Suprapubic skin (tissue), 4 donors: ENCODE results near the gene EFR3B.

Experiments used
- POLR2A ChIP-seq, 2 donors: fragments of 450-650 bp; IDR thresholded peaks; one replicate each; pipeline ENCODE4 v1.6.1; 2017; ENCODE audit warnings: antibody characterized with exemption in 2 of 2, mild to moderate bottlenecking in 2 of 2, moderate library complexity in 2 of 2
- POLR2AphosphoS5 ChIP-seq, 3 donors: sonication (generic); formaldehyde crosslinking; IDR thresholded peaks; one replicate each; pipeline ENCODE4 v1.6.1; 2017; ENCODE audit warnings: antibody characterized with exemption in 3 of 3
- TF ChIP-seq, protein P1 (sequence below), 2 donors: fragments of 200-600 bp in 1 of 2; fragments of 450-650 bp in 1 of 2; sonication (generic) in 1 of 2; IDR thresholded peaks; one replicate each; pipeline ENCODE4 v1.5.1; 2016 to 2019; ENCODE audit warnings: antibody characterized with exemption in 2 of 2, mild to moderate bottlenecking in 1 of 2, moderate library complexity in 1 of 2

DNA sequence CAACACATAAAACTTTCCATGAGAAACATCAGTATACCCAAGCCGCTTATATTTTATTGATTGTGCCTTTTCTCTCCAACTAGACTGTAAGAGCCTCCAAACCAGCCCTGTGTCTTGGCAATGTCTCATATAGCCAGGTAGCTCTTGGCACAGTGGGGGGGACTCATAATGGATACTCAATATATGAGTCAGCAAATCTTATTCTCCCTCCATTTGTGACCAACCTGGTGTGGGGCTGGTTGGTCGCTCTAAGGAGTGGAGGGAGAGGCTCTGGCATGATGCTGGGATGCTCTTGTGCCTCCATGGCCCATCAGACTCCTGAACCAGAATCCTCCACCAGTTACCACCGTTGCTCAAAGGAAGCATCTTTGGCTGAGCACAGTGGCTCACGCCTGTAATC is 32.0 kb downstream of the EFR3B start:
- TF ChIP-seq POLR2A (IDR thresholded peaks at IDR 0.05) (no peak), POLR2AphosphoS5 (IDR thresholded peaks at IDR 0.05) (no peak)
- TF ChIP-seq, protein P1, sequence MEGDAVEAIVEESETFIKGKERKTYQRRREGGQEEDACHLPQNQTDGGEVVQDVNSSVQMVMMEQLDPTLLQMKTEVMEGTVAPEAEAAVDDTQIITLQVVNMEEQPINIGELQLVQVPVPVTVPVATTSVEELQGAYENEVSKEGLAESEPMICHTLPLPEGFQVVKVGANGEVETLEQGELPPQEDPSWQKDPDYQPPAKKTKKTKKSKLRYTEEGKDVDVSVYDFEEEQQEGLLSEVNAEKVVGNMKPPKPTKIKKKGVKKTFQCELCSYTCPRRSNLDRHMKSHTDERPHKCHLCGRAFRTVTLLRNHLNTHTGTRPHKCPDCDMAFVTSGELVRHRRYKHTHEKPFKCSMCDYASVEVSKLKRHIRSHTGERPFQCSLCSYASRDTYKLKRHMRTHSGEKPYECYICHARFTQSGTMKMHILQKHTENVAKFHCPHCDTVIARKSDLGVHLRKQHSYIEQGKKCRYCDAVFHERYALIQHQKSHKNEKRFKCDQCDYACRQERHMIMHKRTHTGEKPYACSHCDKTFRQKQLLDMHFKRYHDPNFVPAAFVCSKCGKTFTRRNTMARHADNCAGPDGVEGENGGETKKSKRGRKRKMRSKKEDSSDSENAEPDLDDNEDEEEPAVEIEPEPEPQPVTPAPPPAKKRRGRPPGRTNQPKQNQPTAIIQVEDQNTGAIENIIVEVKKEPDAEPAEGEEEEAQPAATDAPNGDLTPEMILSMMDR (IDR thresholded peaks at IDR 0.05) = no peak
